ENCODE measurements around the gene DNM2.

Gene DNM2

GRCh38 chr19:10815969-10816644 is 98.2 kb downstream of the DNM2 start:
- DNase-seq (ENCODE audit: low read depth): no peak
- peak overlapping the region; percentile 91 for H3K4me3 ChIP-seq (ENCODE audit: control insufficient read depth, low read depth, low read length)
- no peak for TF ChIP-seq CTCF (IDR thresholded peaks at IDR 0.05; ENCODE audit: control insufficient read depth, insufficient read depth, low read depth, low read length, missing control alignments)

- peak overlapping the region; percentile 91 for H3K4me3 ChIP-seq (ENCODE audit: control insufficient read depth, low read depth, low read length)
- TF ChIP-seq CTCF (IDR thresholded peaks at IDR 0.05; ENCODE audit: control insufficient read depth, insufficient read depth, low read depth, low read length, missing control alignments): no peak
- no peak for DNase-seq (ENCODE audit: low read depth)
Measured at GRCh38 chr19:10816691-10817090, 98.8 kb downstream of the DNM2 start.

- no peak for TF ChIP-seq CTCF (IDR thresholded peaks at IDR 0.05; ENCODE audit: control insufficient read depth, insufficient read depth, low read depth, low read length, missing control alignments)
- peak; percentile 94 for DNase-seq (ENCODE audit: low read depth)
- peak overlapping the region; percentile 91 for H3K4me3 ChIP-seq (ENCODE audit: control insufficient read depth, low read depth, low read length)
Measured at GRCh38 chr19:10817291-10818038, 99.6 kb downstream of the DNM2 start.

GRCh38 chr19:10818301-10819123 is 100.6 kb downstream of the DNM2 start:
- no peak for DNase-seq (ENCODE audit: low read depth)
- TF ChIP-seq CTCF (IDR thresholded peaks at IDR 0.05; ENCODE audit: control insufficient read depth, insufficient read depth, low read depth, low read length, missing control alignments): no peak
- no peak overlapping the region for H3K4me3 ChIP-seq (ENCODE audit: control insufficient read depth, low read depth, low read length)

- H3K4me3 ChIP-seq (ENCODE audit: control insufficient read depth, low read depth, low read length): no peak overlapping the region
- DNase-seq (ENCODE audit: low read depth): no peak
- no peak for TF ChIP-seq CTCF (IDR thresholded peaks at IDR 0.05; ENCODE audit: control insufficient read depth, insufficient read depth, low read depth, low read length, missing control alignments)
Measured at GRCh38 chr19:10819124-10820060, 101.5 kb downstream of the DNM2 start.

GRCh38 chr19:10820173-10820572 is 102.3 kb downstream of the DNM2 start:
- TF ChIP-seq CTCF (IDR thresholded peaks at IDR 0.05; ENCODE audit: control insufficient read depth, insufficient read depth, low read depth, low read length, missing control alignments): peak; percentile 32
- H3K4me3 ChIP-seq (ENCODE audit: control insufficient read depth, low read depth, low read length): no peak overlapping the region
- DNase-seq (ENCODE audit: low read depth): no peak
